ENCODE results near the gene DTNBP1.

- TF ChIP-seq POLR2AphosphoS5 (IDR thresholded peaks at IDR 0.05), result no peak
- TF ChIP-seq, protein P1, sequence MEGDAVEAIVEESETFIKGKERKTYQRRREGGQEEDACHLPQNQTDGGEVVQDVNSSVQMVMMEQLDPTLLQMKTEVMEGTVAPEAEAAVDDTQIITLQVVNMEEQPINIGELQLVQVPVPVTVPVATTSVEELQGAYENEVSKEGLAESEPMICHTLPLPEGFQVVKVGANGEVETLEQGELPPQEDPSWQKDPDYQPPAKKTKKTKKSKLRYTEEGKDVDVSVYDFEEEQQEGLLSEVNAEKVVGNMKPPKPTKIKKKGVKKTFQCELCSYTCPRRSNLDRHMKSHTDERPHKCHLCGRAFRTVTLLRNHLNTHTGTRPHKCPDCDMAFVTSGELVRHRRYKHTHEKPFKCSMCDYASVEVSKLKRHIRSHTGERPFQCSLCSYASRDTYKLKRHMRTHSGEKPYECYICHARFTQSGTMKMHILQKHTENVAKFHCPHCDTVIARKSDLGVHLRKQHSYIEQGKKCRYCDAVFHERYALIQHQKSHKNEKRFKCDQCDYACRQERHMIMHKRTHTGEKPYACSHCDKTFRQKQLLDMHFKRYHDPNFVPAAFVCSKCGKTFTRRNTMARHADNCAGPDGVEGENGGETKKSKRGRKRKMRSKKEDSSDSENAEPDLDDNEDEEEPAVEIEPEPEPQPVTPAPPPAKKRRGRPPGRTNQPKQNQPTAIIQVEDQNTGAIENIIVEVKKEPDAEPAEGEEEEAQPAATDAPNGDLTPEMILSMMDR (IDR thresholded peaks at IDR 0.05), result no peak
Observed at GRCh38 chr6:15556711-15557110, 106.1 kb downstream of the DTNBP1 start.

All from breast epithelium (tissue), 3 donors.